Measurements from ENCODE around the gene NDFIP2.
A peak's percentile ranks its signal among the peaks of the same experiment; 100 is the strongest.

Gene NDFIP2

GRCh38 chr13:79480954-79481684 is at the start of gene NDFIP2:
Gene NDFIP2 (plus strand): TSS chr13:79481155. CDS start chr13:79481204, 49 bp downstream.
- Histone ChIP-seq H3K4me1 (ENCODE audit: control insufficient read depth, insufficient read depth, low read length) (peaks cover 7% of the 10 kb centered on the region; the same call in 1 of the 2 replicates), H3K4me3 (ENCODE audit: low read depth, low read length) (peak within 1 kb of the TSS; percentile 90), H3K9me3 (ENCODE audit: control insufficient read depth, insufficient read depth, low read depth, low read length) (no peaks in the 10 kb centered on the region), H3K27me3 (ENCODE audit: control insufficient read depth, insufficient read depth, low read length) (peaks cover 14% of the 10 kb centered on the region), H3K9ac (ENCODE audit: low read length) (peak within 1 kb of the TSS; percentile 85), H3K36me3 (ENCODE audit: control insufficient read depth, insufficient read depth, low read length) (no peaks in the 10 kb centered on the region), H3K27ac (ENCODE audit: low read depth, low read length) (peak within 1 kb of the TSS; percentile 27; the same call in 1 of the 2 replicates)

GRCh38 chr13:79432086-79432485 is 48.9 kb upstream of the NDFIP2 start:
- 0 out of 2 replicates have a peak, but pooled peaks cover 3% of the 10 kb centered on the region for H3K9me3 ChIP-seq (ENCODE audit: control insufficient read depth, insufficient read depth, low read depth, low read length)
- H3K27me3 ChIP-seq (ENCODE audit: control insufficient read depth, insufficient read depth, low read length): no peaks in the 10 kb centered on the region
- no peaks in the 10 kb centered on the region for H3K36me3 ChIP-seq (ENCODE audit: control insufficient read depth, insufficient read depth, low read length)
- no peaks in the 10 kb centered on the region for H3K4me1 ChIP-seq (ENCODE audit: control insufficient read depth, insufficient read depth, low read length)
- H3K27ac ChIP-seq (ENCODE audit: low read depth, low read length): no peak overlapping the region
- H3K4me3 ChIP-seq (ENCODE audit: low read depth, low read length): no peak overlapping the region
- no peak overlapping the region for H3K9ac ChIP-seq (ENCODE audit: low read length)

GRCh38 chr13:79432992-79433391 is 48.0 kb upstream of the NDFIP2 start:
- Histone ChIP-seq H3K4me1 (ENCODE audit: control insufficient read depth, insufficient read depth, low read length) (no peaks in the 10 kb centered on the region), H3K27me3 (ENCODE audit: control insufficient read depth, insufficient read depth, low read length) (no peaks in the 10 kb centered on the region), H3K9me3 (ENCODE audit: control insufficient read depth, insufficient read depth, low read depth, low read length) (0 out of 2 replicates have a peak, but pooled peaks cover 3% of the 10 kb centered on the region), H3K36me3 (ENCODE audit: control insufficient read depth, insufficient read depth, low read length) (no peaks in the 10 kb centered on the region), H3K4me3 (ENCODE audit: low read depth, low read length) (no peak overlapping the region), H3K27ac (ENCODE audit: low read depth, low read length) (no peak overlapping the region), H3K9ac (ENCODE audit: low read length) (no peak overlapping the region)

GRCh38 chr13:79434556-79434955 is 46.4 kb upstream of the NDFIP2 start:
- no peaks in the 10 kb centered on the region for H3K36me3 ChIP-seq (ENCODE audit: control insufficient read depth, insufficient read depth, low read length)
- H3K9me3 ChIP-seq (ENCODE audit: control insufficient read depth, insufficient read depth, low read depth, low read length): 0 out of 2 replicates have a peak, but pooled peaks cover 3% of the 10 kb centered on the region
- H3K4me1 ChIP-seq (ENCODE audit: control insufficient read depth, insufficient read depth, low read length): no peaks in the 10 kb centered on the region
- H3K27ac ChIP-seq (ENCODE audit: low read depth, low read length): no peak overlapping the region
- H3K9ac ChIP-seq (ENCODE audit: low read length): no peak overlapping the region
- H3K4me3 ChIP-seq (ENCODE audit: low read depth, low read length): no peak overlapping the region
- no peaks in the 10 kb centered on the region for H3K27me3 ChIP-seq (ENCODE audit: control insufficient read depth, insufficient read depth, low read length)

- Histone ChIP-seq H3K27ac (ENCODE audit: low read depth, low read length) (no peak overlapping the region), H3K4me1 (ENCODE audit: control insufficient read depth, insufficient read depth, low read length) (no peaks in the 10 kb centered on the region), H3K36me3 (ENCODE audit: control insufficient read depth, insufficient read depth, low read length) (no peaks in the 10 kb centered on the region)
These were observed 45.4 kb upstream of the NDFIP2 start for GRCh38 chr13:79435561-79435990.

GRCh38 chr13:79439275-79439674 is 41.7 kb upstream of the NDFIP2 start:
- H3K9ac ChIP-seq (ENCODE audit: low read length): no peak overlapping the region
- no peak overlapping the region for H3K4me3 ChIP-seq (ENCODE audit: low read depth, low read length)
- no peak overlapping the region for H3K27ac ChIP-seq (ENCODE audit: low read depth, low read length)
- no peaks in the 10 kb centered on the region for H3K27me3 ChIP-seq (ENCODE audit: control insufficient read depth, insufficient read depth, low read length)
- no peaks in the 10 kb centered on the region for H3K36me3 ChIP-seq (ENCODE audit: control insufficient read depth, insufficient read depth, low read length)
- no peaks in the 10 kb centered on the region for H3K9me3 ChIP-seq (ENCODE audit: control insufficient read depth, insufficient read depth, low read depth, low read length)
- peaks cover 7% of the 10 kb centered on the region for H3K4me1 ChIP-seq (ENCODE audit: control insufficient read depth, insufficient read depth, low read length)

More at GRCh38 chr13:79435561-79435990, 45.4 kb upstream of the NDFIP2 start:
- 0 out of 2 replicates have a peak, but pooled peaks cover 3% of the 10 kb centered on the region for H3K9me3 ChIP-seq (ENCODE audit: control insufficient read depth, insufficient read depth, low read depth, low read length)
- H3K27me3 ChIP-seq (ENCODE audit: control insufficient read depth, insufficient read depth, low read length): no peaks in the 10 kb centered on the region
- no peak overlapping the region for H3K4me3 ChIP-seq (ENCODE audit: low read depth, low read length)
- H3K9ac ChIP-seq (ENCODE audit: low read length): no peak overlapping the region

- Histone ChIP-seq H3K4me3 (ENCODE audit: low read depth, low read length) (no peak overlapping the region), H3K27ac (ENCODE audit: low read depth, low read length) (no peak overlapping the region), H3K9ac (ENCODE audit: low read length) (no peak overlapping the region), H3K4me1 (ENCODE audit: control insufficient read depth, insufficient read depth, low read length) (peaks cover 7% of the 10 kb centered on the region), H3K36me3 (ENCODE audit: control insufficient read depth, insufficient read depth, low read length) (no peaks in the 10 kb centered on the region), H3K27me3 (ENCODE audit: control insufficient read depth, insufficient read depth, low read length) (no peaks in the 10 kb centered on the region), H3K9me3 (ENCODE audit: control insufficient read depth, insufficient read depth, low read depth, low read length) (no peaks in the 10 kb centered on the region)
These were observed 39.9 kb upstream of the NDFIP2 start for GRCh38 chr13:79440958-79441528.

- Histone ChIP-seq H3K27ac (ENCODE audit: low read depth, low read length) (no peak overlapping the region), H3K4me3 (ENCODE audit: low read depth, low read length) (no peak overlapping the region), H3K9ac (ENCODE audit: low read length) (no peak overlapping the region), H3K4me1 (ENCODE audit: control insufficient read depth, insufficient read depth, low read length) (peaks cover 7% of the 10 kb centered on the region), H3K36me3 (ENCODE audit: control insufficient read depth, insufficient read depth, low read length) (no peaks in the 10 kb centered on the region), H3K9me3 (ENCODE audit: control insufficient read depth, insufficient read depth, low read depth, low read length) (no peaks in the 10 kb centered on the region), H3K27me3 (ENCODE audit: control insufficient read depth, insufficient read depth, low read length) (no peaks in the 10 kb centered on the region)
These were observed 38.7 kb upstream of the NDFIP2 start for GRCh38 chr13:79442221-79442620.

GRCh38 chr13:79442706-79443105 is 38.2 kb upstream of the NDFIP2 start:
- Histone ChIP-seq H3K27ac (ENCODE audit: low read depth, low read length) (no peak overlapping the region), H3K9ac (ENCODE audit: low read length) (no peak overlapping the region), H3K4me1 (ENCODE audit: control insufficient read depth, insufficient read depth, low read length) (peaks cover 7% of the 10 kb centered on the region), H3K4me3 (ENCODE audit: low read depth, low read length) (no peak overlapping the region), H3K9me3 (ENCODE audit: control insufficient read depth, insufficient read depth, low read depth, low read length) (no peaks in the 10 kb centered on the region), H3K36me3 (ENCODE audit: control insufficient read depth, insufficient read depth, low read length) (no peaks in the 10 kb centered on the region), H3K27me3 (ENCODE audit: control insufficient read depth, insufficient read depth, low read length) (no peaks in the 10 kb centered on the region)

GRCh38 chr13:79445968-79446645 is 34.8 kb upstream of the NDFIP2 start:
- Histone ChIP-seq H3K9ac (ENCODE audit: low read length) (no peak overlapping the region), H3K4me1 (ENCODE audit: control insufficient read depth, insufficient read depth, low read length) (peaks cover 4% of the 10 kb centered on the region), H3K27me3 (ENCODE audit: control insufficient read depth, insufficient read depth, low read length) (no peaks in the 10 kb centered on the region), H3K9me3 (ENCODE audit: control insufficient read depth, insufficient read depth, low read depth, low read length) (no peaks in the 10 kb centered on the region), H3K27ac (ENCODE audit: low read depth, low read length) (no peak overlapping the region), H3K4me3 (ENCODE audit: low read depth, low read length) (no peak overlapping the region), H3K36me3 (ENCODE audit: control insufficient read depth, insufficient read depth, low read length) (no peaks in the 10 kb centered on the region)

- Histone ChIP-seq H3K27me3 (ENCODE audit: control insufficient read depth, insufficient read depth, low read length) (no peaks in the 10 kb centered on the region), H3K9ac (ENCODE audit: low read length) (no peak overlapping the region), H3K9me3 (ENCODE audit: control insufficient read depth, insufficient read depth, low read depth, low read length) (no peaks in the 10 kb centered on the region), H3K27ac (ENCODE audit: low read depth, low read length) (no peak overlapping the region), H3K4me3 (ENCODE audit: low read depth, low read length) (no peak overlapping the region), H3K4me1 (ENCODE audit: control insufficient read depth, insufficient read depth, low read length) (peaks cover 10% of the 10 kb centered on the region), H3K36me3 (ENCODE audit: control insufficient read depth, insufficient read depth, low read length) (no peaks in the 10 kb centered on the region)
These were observed 33.8 kb upstream of the NDFIP2 start for GRCh38 chr13:79447141-79447540.

All from HUES6 (cell line).